AG08395 (cell line): Measurements from ENCODE around the gene SLC24A3.
"Not testable (repeated sequence)": the region's sequence is repeated elsewhere in the genome, so short reads cannot be mapped to it uniquely, and the experiment has no call there.

ENCODE experiments used
- DNase-seq: peaks from one replicate; pipeline ENCODE4 v3.0.0; 2012; ENCODE audit warnings: mixed read lengths, low spot score

Gene SLC24A3

GRCh38 chr20:19631410-19631809 lies 419.0 kb downstream of the SLC24A3 start:
- DNase-seq = no peak

GRCh38 chr20:19633985-19634384 lies 421.5 kb downstream of the SLC24A3 start:
- DNase-seq = no peak

- not testable (repeated sequence) for DNase-seq
Observed at GRCh38 chr20:19639471-19640045, 427.1 kb downstream of the SLC24A3 start.

- no peak for DNase-seq
Observed at GRCh38 chr20:19642860-19643259, 430.4 kb downstream of the SLC24A3 start.

GRCh38 chr20:19644085-19644484 lies 431.6 kb downstream of the SLC24A3 start:
- DNase-seq = no peak

- no peak for DNase-seq
Observed at GRCh38 chr20:19646963-19647362, 434.5 kb downstream of the SLC24A3 start.

GRCh38 chr20:19648024-19648423 lies 435.6 kb downstream of the SLC24A3 start:
- no peak for DNase-seq

- no peak for DNase-seq
Observed at GRCh38 chr20:19649041-19649440, 436.6 kb downstream of the SLC24A3 start.

GRCh38 chr20:19652591-19653026 lies 440.2 kb downstream of the SLC24A3 start:
- no peak for DNase-seq

GRCh38 chr20:19653327-19653726 lies 440.9 kb downstream of the SLC24A3 start:
- DNase-seq = no peak

GRCh38 chr20:19654921-19655320 lies 442.5 kb downstream of the SLC24A3 start:
- DNase-seq = no peak

- no peak for DNase-seq
Observed at GRCh38 chr20:19658137-19658536, 445.7 kb downstream of the SLC24A3 start.

GRCh38 chr20:19659448-19659847 lies 447.0 kb downstream of the SLC24A3 start:
- DNase-seq = no peak

- no peak for DNase-seq
Observed at GRCh38 chr20:19660808-19661378, 448.5 kb downstream of the SLC24A3 start.

- DNase-seq = peak; percentile 66
Observed at GRCh38 chr20:19661717-19662636, 449.5 kb downstream of the SLC24A3 start.

GRCh38 chr20:19662637-19662995 lies 450.2 kb downstream of the SLC24A3 start:
- DNase-seq = no peak

GRCh38 chr20:19668418-19668817 lies 456.0 kb downstream of the SLC24A3 start:
- no peak for DNase-seq

GRCh38 chr20:19670829-19671228 lies 458.4 kb downstream of the SLC24A3 start:
- no peak for DNase-seq

- no peak for DNase-seq
Observed at GRCh38 chr20:19671374-19671773, 458.9 kb downstream of the SLC24A3 start.

GRCh38 chr20:19672498-19672897 lies 460.1 kb downstream of the SLC24A3 start:
- no peak for DNase-seq

GRCh38 chr20:19673575-19673974 lies 461.1 kb downstream of the SLC24A3 start:
- no peak for DNase-seq

- no peak for DNase-seq
Observed at GRCh38 chr20:19676202-19676601, 463.8 kb downstream of the SLC24A3 start.

GRCh38 chr20:19677336-19677735 lies 464.9 kb downstream of the SLC24A3 start:
- no peak for DNase-seq
